Erythroblast (primary cell): ENCODE results near the gene ZMIZ1.
"Not testable (repeated sequence)": the region's sequence is repeated elsewhere in the genome, so short reads cannot be mapped to it uniquely, and the experiment has no call there.

ENCODE experiments used
- DNase-seq, 2 experiments: peaks; one replicate each; lab custom pipeline; 2025; lab: John Stamatoyannopoulos, UW
- GATA1 ChIP-seq: IDR thresholded peaks from 2 replicates; pipeline ENCODE4 v1.6.1; 2011; ENCODE audit warnings: low read depth, mild to moderate bottlenecking, control low read depth, low read length, moderate library complexity
- POLR2A ChIP-seq: IDR thresholded peaks from 2 replicates; pipeline ENCODE4 v1.6.1; 2011; ENCODE audit warnings: mild to moderate bottlenecking, low read length

The ZMIZ1 gene

DNA sequence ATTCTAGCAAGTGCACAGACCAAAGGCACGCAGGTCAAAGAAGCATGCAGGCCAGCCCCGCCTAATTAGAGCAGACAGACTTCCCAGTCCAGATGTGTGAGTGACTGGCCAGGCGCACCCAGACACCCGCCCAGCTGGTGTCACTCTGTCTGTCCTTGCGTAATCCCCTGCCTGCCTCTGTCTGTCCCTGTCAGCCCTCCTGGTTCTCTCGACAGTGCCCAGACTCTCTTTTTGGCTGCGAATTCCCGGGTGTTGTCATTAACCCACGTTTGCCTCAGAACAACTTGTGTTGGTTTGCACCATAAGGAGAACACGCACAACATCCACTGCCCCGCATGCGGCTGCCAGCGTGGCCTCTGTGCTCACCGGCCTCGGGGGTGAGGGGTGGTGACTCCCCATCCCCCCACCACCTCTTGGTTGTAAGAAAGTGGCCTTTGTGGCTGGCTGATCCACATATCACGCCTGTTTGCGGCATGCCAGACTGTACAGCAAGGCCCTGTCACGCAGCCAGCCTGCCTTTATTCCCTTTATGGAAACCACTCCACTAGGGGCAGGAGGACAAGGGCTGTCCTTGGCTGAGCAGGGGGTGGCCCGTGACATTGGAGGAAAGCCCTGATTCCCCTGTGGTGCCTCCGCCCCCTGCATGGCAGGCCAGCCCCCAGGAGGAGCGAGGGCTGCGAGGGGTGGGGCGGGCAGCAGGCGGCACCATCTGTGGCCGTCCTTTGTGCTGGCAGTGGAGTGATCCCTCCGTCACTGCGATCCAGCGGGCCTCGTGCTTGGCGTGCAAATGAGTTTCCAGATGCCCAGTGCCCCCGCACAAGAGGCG is 205.7 kb downstream of the ZMIZ1 start:
- TF ChIP-seq POLR2A (no peak), GATA1 (no peak)
- peak; percentile 73 to 84 for DNase-seq

DNA sequence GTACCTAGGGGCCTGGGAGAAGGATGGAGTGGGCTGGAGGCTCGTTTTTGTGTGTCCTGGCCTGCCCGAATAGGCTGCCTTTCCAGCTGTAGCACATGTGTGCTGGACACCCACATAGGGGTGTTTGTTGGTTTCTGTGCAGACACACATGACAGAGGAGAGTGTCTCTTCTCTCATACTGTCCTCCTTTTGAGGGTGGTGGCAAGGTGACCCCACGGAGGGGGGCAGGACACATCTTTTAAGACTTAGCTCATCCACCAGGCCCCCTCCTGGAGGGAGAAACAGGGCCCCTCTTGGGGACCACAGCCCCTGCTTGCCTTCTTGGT is 206.3 kb downstream of the ZMIZ1 start:
- TF ChIP-seq POLR2A (no peak), GATA1 (no peak)
- DNase-seq = no peak

DNA sequence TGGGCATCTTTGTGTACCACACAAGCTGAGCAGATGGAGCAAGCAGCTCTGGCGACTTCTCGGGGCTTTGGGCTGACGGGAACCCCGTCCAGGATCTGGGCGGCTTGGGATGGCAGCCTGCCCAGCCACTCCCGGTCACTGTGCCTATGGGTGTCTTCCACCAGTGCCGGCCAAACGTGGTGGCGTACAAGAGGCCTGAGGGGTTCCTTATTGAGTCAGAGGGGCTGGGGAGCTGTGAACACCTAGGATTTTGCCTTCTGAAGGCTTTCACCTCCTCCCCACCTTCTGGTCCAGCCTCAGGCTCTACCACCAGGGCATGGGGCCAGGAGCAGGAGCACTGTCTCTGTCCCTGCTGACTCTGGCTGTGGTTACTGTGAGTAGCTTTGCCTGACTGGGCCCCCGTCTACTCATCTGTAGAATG is 206.7 kb downstream of the ZMIZ1 start:
- no peak for TF ChIP-seq GATA1
- DNase-seq = no peak

DNA sequence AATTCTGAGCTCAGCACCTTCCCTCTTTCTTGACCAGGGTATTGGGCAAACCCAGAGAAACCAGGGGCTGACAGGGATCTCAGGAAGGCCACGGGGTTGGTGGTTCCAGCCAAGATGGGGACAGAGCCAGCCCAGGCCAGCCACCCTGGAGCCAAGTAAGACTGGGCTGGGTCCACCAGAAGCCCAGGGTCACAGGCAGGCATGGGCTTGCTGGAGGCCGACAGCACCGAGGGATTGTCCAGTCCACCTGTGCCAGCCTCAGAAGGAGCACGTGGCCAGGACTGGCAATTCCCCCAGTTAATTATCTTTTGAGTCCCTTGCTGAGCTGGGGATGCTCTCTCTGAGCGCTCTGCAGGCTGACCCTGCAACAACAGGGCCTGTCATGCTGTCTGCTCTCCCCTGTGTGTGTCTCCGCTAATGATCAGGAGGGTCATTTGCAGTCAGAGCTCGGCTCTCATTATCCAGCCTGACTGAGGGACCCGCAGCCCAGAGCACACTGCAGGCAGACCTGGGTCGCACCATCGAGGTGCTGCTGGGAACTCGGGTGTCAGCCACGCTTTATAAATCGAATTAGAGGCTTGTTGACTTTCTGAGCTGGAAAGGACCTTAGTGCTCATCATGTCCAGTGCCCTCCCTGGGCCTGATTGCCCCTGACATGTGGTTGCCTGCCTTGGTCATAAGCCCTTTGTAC is 209.0 kb downstream of the ZMIZ1 start:
- TF ChIP-seq GATA1 (no peak), POLR2A (no peak)
- no peak for DNase-seq

DNA sequence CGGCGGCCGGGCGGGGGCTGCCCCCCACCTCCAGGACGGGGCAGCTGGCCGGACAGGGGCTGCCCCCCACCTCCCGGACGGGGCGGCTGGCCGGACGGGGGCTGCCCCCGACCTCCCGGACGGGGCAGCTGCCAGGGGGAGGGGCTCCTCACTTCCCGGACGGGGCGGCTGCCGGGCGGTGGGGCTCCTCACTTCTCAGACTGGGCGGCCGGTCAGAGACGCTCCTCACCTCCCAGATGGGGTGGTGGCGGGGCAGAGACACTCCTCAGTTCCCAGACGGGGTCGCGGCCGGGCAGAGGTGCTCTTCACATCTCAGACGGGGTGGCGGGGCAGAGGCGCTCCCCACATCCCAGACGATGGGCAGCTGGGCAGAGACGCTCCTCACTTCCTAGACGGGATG is 210.3 kb downstream of the ZMIZ1 start:
- DNase-seq = not testable (repeated sequence)

DNA sequence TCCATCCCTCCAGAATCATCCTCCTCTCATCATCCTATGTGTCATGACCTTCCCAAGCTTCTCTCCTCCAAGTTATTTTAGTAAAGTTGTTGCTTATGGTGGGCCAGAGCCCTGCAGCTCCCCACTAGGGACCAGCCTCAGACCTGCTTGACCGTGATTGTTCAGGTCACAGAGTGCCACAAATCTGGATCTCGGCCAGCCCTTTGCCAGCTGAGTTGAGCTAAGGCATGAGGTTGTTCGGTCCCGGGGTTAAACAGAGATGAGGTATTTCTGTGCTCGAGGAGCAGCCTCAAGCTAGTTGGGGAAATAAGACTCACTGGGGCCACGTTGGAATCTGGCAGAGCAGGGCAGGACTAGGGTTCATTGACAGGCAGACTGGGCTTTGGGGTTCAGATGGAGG is 212.2 kb downstream of the ZMIZ1 start:
- no peak for DNase-seq
- no peak for TF ChIP-seq GATA1
- no peak for TF ChIP-seq POLR2A

DNA sequence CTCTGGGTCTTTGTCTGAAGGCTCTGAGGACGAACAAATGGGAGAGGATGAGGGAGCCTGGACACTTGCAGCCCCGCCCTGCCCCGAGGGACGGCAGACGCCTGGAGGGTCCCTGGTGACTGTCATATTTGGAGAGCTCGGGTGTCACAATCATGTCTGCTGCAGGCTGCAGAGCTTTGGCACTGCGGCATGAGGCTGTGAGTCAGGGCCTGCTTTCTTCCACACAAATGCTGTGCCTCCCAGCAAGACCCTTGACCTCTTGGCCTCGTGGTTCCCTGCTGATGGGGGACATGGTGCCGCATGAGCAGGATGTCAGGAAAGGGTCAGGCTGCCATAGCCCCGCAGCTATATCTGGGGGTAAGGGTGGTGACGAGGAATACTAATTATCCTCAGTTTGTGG is 213.6 kb downstream of the ZMIZ1 start:
- DNase-seq = no peak
- no peak for TF ChIP-seq GATA1
- no peak for TF ChIP-seq POLR2A

DNA sequence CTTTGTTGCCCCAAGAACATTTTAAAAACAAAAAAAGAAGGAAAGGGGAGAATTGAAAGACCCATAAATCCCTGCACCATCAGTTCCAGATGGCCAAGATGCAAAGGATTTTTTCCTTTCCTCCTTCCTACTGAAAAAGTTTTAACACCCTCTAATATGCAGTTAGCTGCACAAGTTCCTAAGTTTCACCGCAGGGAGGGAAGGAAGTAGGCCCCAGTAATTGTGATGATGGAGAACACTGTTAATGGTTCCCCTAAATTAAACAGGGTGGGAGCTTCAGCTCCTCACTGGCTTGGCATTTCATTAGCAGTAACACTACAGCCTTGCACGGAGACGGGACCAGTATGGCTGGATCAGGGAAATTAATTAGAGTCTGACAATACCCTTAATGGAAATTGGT is 214.8 kb downstream of the ZMIZ1 start:
- TF ChIP-seq GATA1 (no peak), POLR2A (no peak)
- DNase-seq = no peak

DNA sequence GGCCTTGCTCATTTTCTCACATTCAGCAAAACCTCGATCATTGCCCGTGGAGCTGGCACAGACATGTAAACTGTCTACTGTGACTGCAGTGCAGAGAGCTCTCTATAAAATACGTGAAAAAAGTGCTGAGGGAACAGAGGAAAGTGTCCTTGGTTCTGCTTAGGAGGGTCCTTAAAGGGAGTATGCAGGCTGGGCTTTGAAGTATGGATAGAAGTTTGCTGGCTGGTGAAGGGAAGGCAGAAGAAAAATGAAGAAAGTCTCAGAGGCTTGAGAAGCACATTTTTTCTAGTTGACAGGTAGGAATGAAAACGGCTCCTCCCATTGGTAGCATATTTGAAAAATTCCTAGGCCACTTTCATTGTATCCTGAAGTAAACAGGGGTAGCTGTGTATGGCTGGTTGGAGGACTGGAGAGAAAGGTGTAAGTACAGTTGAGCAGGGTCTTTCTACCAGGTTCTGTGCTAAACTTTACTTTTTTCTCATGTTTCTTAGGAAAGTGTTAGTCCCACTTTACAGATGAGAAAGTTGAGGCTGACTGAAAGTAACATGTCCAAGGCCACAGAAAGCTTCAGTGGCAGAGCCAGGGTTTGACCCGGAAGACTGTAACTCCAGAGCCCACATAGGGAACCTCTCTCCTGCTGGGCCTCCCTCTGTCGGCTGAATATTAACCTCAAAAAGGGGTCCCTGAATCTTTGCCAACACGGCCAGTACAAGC is 215.5 kb downstream of the ZMIZ1 start:
- no peak for DNase-seq
- TF ChIP-seq POLR2A = no peak
- no peak for TF ChIP-seq GATA1

DNA sequence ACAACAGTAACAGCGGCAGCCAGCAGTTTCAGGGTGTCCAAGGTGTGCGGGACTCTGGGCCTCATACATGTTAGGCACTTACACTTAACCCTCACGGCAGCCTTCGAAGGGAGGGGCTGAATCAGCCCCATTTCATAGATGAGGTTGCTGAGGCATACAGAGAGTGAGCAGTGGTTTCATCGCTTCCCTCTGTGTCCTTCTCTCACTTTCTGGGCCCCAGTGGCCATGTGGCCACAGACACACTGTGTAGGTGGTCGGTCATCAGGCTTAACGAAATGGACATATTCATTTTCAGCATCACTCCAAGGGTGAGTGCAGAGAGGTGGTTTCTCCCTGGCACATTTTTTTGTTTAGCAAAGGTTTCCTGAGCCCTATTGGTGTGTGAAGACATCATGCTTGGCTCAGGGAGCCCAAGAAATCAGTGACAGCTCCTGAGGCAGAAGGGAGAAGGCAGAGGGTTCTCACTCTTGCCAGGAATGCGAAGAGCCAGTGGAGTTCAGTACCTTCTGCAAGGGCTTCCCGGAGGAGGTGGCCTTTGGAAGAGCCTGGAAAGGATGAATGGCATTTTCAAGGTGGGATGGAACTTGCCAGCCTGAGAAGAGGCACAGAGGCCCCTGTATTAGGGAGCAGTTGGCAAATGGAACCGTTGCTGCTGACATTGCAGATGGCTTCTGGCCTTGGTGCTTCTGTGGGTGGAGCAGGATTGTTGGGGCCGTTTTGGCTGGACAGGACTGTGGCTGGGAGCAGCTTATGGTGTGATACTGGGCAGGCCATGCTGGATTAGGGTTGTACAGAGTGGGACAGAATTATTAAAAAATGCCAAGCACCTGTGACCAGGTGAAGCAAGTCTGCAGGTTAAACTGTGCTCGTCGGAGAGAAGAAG is 216.8 kb downstream of the ZMIZ1 start:
- TF ChIP-seq GATA1 (no peak), POLR2A (no peak)
- DNase-seq = no peak

DNA sequence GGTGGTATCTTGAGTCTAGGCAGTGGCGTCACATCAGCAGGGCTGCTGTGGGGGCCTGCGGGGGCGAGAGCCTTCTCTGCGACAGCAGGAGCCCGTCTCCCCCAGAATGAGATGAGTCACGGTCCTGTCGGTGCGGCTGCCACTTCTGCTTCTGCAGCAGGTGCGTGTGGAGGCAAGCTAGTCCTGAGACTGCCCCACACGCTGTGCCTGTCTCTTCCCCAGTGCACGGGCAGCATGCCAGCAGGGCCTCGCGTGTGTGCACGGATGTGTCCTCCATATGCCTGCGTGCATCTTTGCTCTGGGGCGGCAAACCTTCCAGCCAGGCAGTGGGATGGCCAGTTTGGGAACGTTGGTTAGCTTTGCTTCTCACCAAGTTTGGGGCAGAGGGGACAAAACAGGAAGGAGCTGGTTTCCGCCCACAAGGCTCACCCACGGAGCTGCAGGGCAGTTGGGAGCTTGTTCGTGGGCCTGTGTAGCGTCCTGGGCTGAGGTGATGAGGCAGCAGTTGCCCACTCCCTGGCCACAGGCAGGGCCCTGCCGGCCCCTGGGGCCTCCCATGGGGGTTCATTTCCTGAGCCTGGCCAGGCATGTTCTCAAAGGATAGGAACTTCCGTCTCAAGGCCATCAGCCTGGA is 217.7 kb downstream of the ZMIZ1 start:
- DNase-seq = peak; percentile 16 to 36
- TF ChIP-seq GATA1 (no peak), POLR2A (no peak)

DNA sequence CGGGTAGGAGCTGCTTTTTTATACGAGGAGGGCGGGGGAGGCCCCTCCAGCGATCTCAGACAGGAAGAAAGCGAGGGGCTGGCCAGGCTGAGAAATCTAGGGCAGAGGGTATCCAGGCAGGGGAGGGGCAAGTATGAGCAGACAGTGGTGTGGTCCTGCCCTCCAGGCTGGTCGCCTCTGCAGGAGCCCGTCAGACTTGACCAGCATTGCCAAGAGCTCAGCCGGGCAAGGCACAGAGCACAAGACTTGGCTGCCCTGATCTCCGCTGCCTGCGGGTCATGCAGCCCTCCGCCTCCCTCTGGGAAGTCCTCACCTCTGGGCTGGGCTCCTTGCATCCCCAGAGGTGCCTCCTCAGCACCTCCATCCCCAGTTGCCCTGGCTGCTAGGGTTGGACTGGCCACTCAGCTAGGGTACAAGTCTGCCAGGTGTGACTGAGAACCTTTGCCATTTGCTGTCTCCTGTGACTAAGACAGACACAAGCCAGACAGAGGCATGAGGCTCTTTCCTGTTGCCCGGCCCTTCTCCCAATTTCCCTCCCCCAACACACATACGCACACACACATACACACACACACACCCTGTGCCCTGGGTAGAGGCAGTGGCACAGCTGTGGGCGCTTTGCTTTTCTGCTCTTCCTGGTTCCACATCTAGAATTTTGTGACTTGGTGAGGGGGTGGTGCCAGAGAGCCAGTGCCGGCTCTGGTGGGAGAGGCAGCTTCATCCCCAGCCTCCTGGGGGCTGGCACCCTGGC is 219.4 kb downstream of the ZMIZ1 start:
- TF ChIP-seq GATA1 = no peak
- no peak for TF ChIP-seq POLR2A
- no peak for DNase-seq
